ENCODE results near the gene ZNF491. TPM values are rescaled to one million over a fixed set of nuclear protein-coding genes. Genes with fewer than 3 reads are reported as not detected.

ZNF491 gene
- total and polyA plus RNA-seq, 2 of the 8 experiments (the other 6 are each of a cell fraction or from before 2014, with no cell fraction given), result 0.18 to 0.78 TPM

GRCh38 chr19:11833541-11833940, 35.2 kb downstream of the ZNF491 start (continued):
- TF ChIP-seq CHD7 (IDR thresholded peaks at IDR 0.05; ENCODE audit: insufficient replicate concordance, low read length) (no peak), EGR1 (IDR thresholded peaks at IDR 0.05; ENCODE audit: borderline replicate concordance, low read depth, low read length) (no peak)

Data from H1 (cell line).